Erythroblast (primary cell): Measurements from ENCODE around the gene DOCK4.

Source experiments
- GATA1 ChIP-seq: IDR thresholded peaks from 2 replicates; pipeline ENCODE4 v1.6.1; 2011; ENCODE audit warnings: low read depth, mild to moderate bottlenecking, control low read depth, low read length, moderate library complexity
- POLR2A ChIP-seq: IDR thresholded peaks from 2 replicates; pipeline ENCODE4 v1.6.1; 2011; ENCODE audit warnings: mild to moderate bottlenecking, low read length

- no peak for TF ChIP-seq POLR2A
- TF ChIP-seq GATA1, result no peak
Measured at GRCh38 chr7:112010109-112010508, 196.1 kb downstream of the DOCK4 start.
